Testis (tissue), 3 donors: ENCODE measurements around the gene ITIH6. TPM values are rescaled to one million over a fixed set of nuclear protein-coding genes. Genes with fewer than 3 reads are reported as not detected.
A peak's percentile ranks its signal among the peaks of the same experiment; 100 is the strongest.
"Not testable (repeated sequence)": the region's sequence is repeated elsewhere in the genome, so short reads cannot be mapped to it uniquely, and the experiment has no call there.

ENCODE experiments used
- DNase-seq: peaks from one replicate; pipeline ENCODE4 v3.0.0-alpha.2; 2019
- H3K27ac ChIP-seq, 2 donors: fragments of 200-600 bp; sonication (generic); one replicate each; pipeline ENCODE4 v1.5.1; 2019
- H3K27me3 ChIP-seq: fragments of 200-600 bp; sonication (generic); one replicate; pipeline ENCODE4 v1.5.1; 2019
- H3K36me3 ChIP-seq: fragments of 200-600 bp; sonication (generic); one replicate; pipeline ENCODE4 v1.5.1; 2017; ENCODE audit warnings: low read depth; ENCODE audit errors: missing control alignments
- H3K4me1 ChIP-seq: fragments of 200-600 bp; sonication (generic); one replicate; pipeline ENCODE4 v1.5.1; 2019
- H3K4me3 ChIP-seq, 2 donors: fragments of 200-600 bp; sonication (generic); one replicate each; pipeline ENCODE4 v1.5.1; 2017 to 2019
- H3K9me3 ChIP-seq: fragments of 200-600 bp; sonication (generic); one replicate; pipeline ENCODE4 v1.5.1; 2017
- POLR2A ChIP-seq: fragments of 450-650 bp; IDR thresholded peaks from one replicate; pipeline ENCODE4 v1.6.1; 2017; ENCODE audit warnings: antibody characterized with exemption, mild to moderate bottlenecking, moderate library complexity
- WGBS, 2 donors: methylation state at CpG; one replicate each; pipeline ENCODE4 v1.1.5; 2018; 5-methylcytosine and 5-hydroxymethylcytosine counted together
- intact Hi-C: fragments of 100-400 bp; cut with DNase I; formaldehyde crosslinking; loops from one replicate; pipeline ENCODE4 v1.15.1; 2023; ENCODE audit warnings: low total_unique reads
- polyA plus RNA-seq: library from polyadenylated mRNA; stranded (reverse); fragments of 350-450 nt; fragmentation: Illumina TruSeq; extraction: RNeasy Lipid Tissue Mini Kit (QIAGEN cat#74804); gene quantifications from one replicate; pipeline ENCODE4 v1.2.3, GENCODE V29; 2014; ENCODE audit warnings: low read depth, low replicate concordance; ENCODE audit not compliant: insufficient read depth
- total RNA-seq, 2 donors: library from RNA; depleted of rRNA; stranded (reverse); fragments of >200 nt; gene quantifications; one replicate each; pipeline ENCODE4 v1.2.3, GENCODE V29; 2016
- TF ChIP-seq, protein P1 (sequence below), 3 experiments: fragments of 450-650 bp in 2 of 3; fragments of 200-600 bp in 1 of 3; sonication (generic) in 1 of 3; IDR thresholded peaks; one replicate each; pipeline ENCODE4 v1.5.1; 2016 to 2019; ENCODE audit warnings: antibody characterized with exemption in 3 of 3, mild to moderate bottlenecking in 2 of 3, moderate library complexity in 1 of 3

Gene ITIH6
- total and polyA plus RNA-seq, 3 donors from 2014 or later = 0.06 TPM; not detected in 2

DNA sequence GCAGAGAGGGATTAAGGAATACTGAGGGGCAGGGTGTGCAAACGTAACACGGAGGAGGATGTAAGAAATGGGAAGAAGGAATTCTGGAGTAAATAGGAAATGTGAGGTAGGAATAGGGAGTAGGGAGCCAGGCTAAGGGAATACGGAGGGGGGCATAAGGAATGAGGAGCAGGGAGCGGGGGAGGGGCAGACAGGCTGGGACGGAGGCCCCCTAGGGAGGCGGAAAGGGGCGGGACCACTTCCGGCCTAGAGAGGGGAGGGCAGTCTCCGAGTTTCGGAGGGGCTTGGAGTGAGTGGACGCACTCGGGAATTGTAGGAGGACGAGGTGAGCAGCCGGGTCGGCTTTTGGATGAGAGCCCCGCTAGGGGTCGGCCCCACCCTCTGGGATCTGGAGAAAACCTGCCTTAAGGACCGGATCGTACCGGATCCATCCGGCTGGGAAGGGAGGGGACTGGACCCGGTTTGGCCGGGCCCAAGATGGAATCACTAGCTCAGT is 10.1 kb upstream of the ITIH6 start:
- 0% methylated on average over 13 to 23 of the region's 23 CpGs for WGBS, 2 donors

DNA sequence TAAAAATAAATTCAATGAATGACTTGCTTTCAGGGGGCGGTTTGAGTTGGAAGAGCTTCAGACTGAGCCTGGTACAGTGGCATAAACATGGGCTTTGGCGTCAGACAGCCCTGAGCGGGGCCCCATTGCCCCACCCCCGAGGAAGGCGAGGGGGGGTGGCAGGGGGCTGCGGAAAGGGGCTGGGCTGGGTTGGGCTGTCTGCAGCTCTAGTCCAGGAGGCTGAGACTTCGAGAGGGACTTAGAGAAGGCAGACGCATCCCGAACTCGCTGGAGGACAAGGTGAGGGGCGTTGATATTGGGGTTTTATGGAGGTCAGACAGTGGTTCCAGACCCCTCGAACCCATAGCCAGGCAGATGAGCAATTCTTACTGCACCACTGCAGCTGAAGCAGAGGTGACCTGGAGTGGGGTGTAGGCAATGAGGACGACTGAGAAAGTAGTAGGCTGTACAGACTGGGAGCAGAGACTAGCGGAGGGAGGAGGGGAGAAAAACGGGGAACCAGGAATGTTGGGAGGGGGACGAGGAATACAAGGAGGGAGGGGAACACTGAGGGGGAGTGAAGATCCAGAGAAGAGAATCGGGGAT is 9.6 kb upstream of the ITIH6 start, which contains the start of gene MAGED2:
Gene MAGED2 (plus strand): TSS at position 222 of the 585 bp plus-strand sequence. CDS start 1,587 bp downstream, outside the sequence.
- 0 to 1% methylated on average over 12 to 16 of the region's 17 CpGs for WGBS, 2 donors
- TF ChIP-seq, protein P1, sequence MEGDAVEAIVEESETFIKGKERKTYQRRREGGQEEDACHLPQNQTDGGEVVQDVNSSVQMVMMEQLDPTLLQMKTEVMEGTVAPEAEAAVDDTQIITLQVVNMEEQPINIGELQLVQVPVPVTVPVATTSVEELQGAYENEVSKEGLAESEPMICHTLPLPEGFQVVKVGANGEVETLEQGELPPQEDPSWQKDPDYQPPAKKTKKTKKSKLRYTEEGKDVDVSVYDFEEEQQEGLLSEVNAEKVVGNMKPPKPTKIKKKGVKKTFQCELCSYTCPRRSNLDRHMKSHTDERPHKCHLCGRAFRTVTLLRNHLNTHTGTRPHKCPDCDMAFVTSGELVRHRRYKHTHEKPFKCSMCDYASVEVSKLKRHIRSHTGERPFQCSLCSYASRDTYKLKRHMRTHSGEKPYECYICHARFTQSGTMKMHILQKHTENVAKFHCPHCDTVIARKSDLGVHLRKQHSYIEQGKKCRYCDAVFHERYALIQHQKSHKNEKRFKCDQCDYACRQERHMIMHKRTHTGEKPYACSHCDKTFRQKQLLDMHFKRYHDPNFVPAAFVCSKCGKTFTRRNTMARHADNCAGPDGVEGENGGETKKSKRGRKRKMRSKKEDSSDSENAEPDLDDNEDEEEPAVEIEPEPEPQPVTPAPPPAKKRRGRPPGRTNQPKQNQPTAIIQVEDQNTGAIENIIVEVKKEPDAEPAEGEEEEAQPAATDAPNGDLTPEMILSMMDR (IDR thresholded peaks at IDR 0.05) = no peak
- no peak for TF ChIP-seq POLR2A
- no peaks in the 10 kb centered on the region for H3K9me3 ChIP-seq
- intact Hi-C loops = no loop called here
- H3K4me3 ChIP-seq = peak within 1 kb of the TSS; percentile 66 to 81
- DNase-seq = peak; percentile 39
- no peaks in the 10 kb centered on the region for H3K27me3 ChIP-seq
- peaks cover 7% of the 10 kb centered on the region for H3K4me1 ChIP-seq
- peak within 1 kb of the TSS; percentile 91 to 92 for H3K27ac ChIP-seq
- H3K36me3 ChIP-seq = no peaks in the 10 kb centered on the region

More for the DNA sequence above, 10.1 kb upstream of the ITIH6 start:
- TF ChIP-seq POLR2A = no peak
- TF ChIP-seq, protein P1 (IDR thresholded peaks at IDR 0.05) = no peak
- peaks cover 7% of the 10 kb centered on the region for H3K4me1 ChIP-seq
- no peaks in the 10 kb centered on the region for H3K9me3 ChIP-seq
- DNase-seq = peak; percentile 85
- H3K27me3 ChIP-seq = no peaks in the 10 kb centered on the region
- H3K27ac ChIP-seq = peak overlapping the region; percentile 91 to 92
- peak overlapping the region; percentile 66 to 81 for H3K4me3 ChIP-seq
- intact Hi-C loops = no loop called here
- H3K36me3 ChIP-seq = no peaks in the 10 kb centered on the region

DNA sequence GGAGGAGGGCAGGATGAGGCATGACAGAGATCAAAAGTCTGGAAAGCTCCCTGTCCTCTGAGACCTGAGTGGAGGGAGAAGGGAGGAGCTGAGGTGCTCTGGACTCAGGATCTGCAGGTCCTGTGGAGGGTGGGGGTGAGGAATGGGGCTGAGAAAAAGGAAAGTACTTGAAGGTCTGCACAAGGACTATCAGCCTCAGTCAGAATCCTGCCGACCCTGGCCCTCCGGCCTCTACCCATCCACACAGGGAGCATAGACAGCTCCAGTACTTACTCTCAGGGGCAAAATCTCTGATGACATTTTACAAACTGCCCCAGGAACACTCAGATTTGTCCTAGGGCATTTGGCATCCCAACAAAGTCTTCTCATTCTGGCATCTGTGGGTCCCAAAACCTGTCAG is 991 bp upstream of the ITIH6 start:
- Histone ChIP-seq H3K27me3 (no peaks in the 10 kb centered on the region), H3K9me3 (no peaks in the 10 kb centered on the region), H3K27ac (no peak overlapping the region), H3K36me3 (no peaks in the 10 kb centered on the region), H3K4me1 (no peaks in the 10 kb centered on the region), H3K4me3 (no peak overlapping the region)
- no peak for DNase-seq
- WGBS, 2 donors = 90 to 94% methylated on average over 2 of the region's 2 CpGs
- no peak for TF ChIP-seq POLR2A
- TF ChIP-seq, protein P1 (IDR thresholded peaks at IDR 0.05) = no peak
- intact Hi-C loops = no loop called here

DNA sequence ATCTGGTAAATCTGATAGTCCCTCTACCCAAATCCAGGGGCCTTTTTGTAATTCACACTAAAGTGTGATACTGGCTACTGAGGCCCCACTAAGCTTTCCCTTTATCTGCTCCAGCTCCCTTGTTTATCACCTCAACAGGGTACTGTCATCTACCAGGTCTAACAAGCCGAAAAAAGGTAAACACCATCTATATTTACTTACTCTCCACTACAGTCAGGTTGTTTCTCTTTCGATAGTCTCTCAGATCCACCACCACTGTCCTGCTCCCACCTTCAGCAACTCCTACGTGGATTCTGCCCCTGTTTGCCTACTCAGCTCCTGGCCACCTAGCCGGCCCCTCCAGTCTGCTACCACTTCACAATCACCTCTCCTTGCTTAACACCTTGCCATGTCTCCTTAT is 3.3 kb downstream of the ITIH6 start:
- TF ChIP-seq POLR2A = no peak
- TF ChIP-seq, protein P1 (IDR thresholded peaks at IDR 0.05) = no peak
- DNase-seq = no peak
- H3K4me1 ChIP-seq = no peaks in the 10 kb centered on the region
- H3K36me3 ChIP-seq = no peaks in the 10 kb centered on the region
- intact Hi-C loops = no loop called here
- H3K4me3 ChIP-seq = no peak overlapping the region
- H3K27me3 ChIP-seq = no peaks in the 10 kb centered on the region
- no peak overlapping the region for H3K27ac ChIP-seq
- WGBS, 2 donors = 85 to 94% methylated on average over 4 of the region's 4 CpGs
- H3K9me3 ChIP-seq = no peaks in the 10 kb centered on the region

DNA sequence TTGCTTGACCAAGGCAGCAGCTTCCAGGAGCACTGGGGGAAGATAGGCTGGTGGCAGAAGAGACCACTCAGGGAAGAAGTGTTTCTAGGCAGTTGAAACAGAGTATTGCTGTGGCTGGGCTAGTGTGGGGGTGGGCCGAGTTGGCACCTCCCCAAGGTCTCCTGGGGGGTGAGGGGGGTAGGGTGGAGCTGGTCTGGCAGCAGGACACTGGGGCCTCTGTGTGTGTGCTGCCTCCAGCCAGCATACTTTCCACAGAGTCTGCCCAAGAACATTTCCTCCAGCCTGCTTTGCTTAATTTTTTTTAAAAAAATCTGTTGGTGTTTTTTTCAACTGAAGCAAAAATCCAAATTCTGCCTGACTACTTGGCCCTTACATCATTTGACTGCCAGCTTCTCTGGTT is 4.0 kb downstream of the ITIH6 start:
- Histone ChIP-seq H3K9me3 (no peaks in the 10 kb centered on the region), H3K36me3 (no peaks in the 10 kb centered on the region), H3K27me3 (no peaks in the 10 kb centered on the region), H3K27ac (no peak overlapping the region), H3K4me3 (no peak overlapping the region), H3K4me1 (no peaks in the 10 kb centered on the region)
- TF ChIP-seq, protein P1 (IDR thresholded peaks at IDR 0.05) = no peak
- no peak for TF ChIP-seq POLR2A
- 29 to 40% methylated on average over 1 of the region's 1 CpG for WGBS, 2 donors
- DNase-seq = peak; percentile 27
- intact Hi-C loops = no loop called here

DNA sequence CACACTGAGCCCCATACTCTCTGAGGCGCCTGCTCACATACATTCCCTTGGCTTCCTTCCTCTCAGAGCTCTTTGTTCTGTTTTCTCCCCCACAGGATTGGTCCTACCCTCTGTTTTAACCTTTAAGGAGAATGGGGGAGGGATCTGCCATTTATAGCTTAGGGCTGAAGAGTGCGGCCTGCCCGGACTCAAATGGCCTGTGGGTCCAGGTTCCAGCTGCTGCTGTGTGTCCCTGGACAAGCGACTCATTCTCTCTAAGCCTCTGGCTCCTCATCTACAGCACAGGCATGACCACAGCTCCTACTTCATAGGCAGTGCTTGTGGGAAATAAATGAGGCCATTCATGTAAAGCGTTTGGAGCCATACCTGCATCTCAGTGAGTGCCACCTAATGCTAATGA is 8.7 kb downstream of the ITIH6 start:
- DNase-seq, H3K27me3 ChIP-seq, intact Hi-C loops, H3K36me3 ChIP-seq, H3K4me1 ChIP-seq, H3K27ac ChIP-seq, H3K4me3 ChIP-seq, H3K9me3 ChIP-seq: not testable (repeated sequence)
- 33 to 70% methylated on average over 3 to 4 of the region's 5 CpGs for WGBS, 2 donors
